Mesodermal cell (in vitro differentiated cells): ENCODE data around the gene POLR3A. TPM values are rescaled to one million over a fixed set of nuclear protein-coding genes. Genes with fewer than 3 reads are reported as not detected.
"Not testable (repeated sequence)": the region's sequence is repeated elsewhere in the genome, so short reads cannot be mapped to it uniquely, and the experiment has no call there.

Experiments used
- H3K27ac ChIP-seq: 2 replicates; pipeline ENCODE4 v1.7.0; 2013; ENCODE audit warnings: mild to moderate bottlenecking, low read depth, low read length, moderate library complexity; ENCODE audit not compliant: severe bottlenecking
- H3K36me3 ChIP-seq: 2 replicates; pipeline ENCODE4 v1.7.1; 2013; ENCODE audit warnings: mild to moderate bottlenecking, low read length, moderate library complexity; ENCODE audit not compliant: control insufficient read depth, insufficient read depth
- H3K4me1 ChIP-seq: one replicate; pipeline ENCODE4 v1.7.1; 2013; ENCODE audit warnings: mild to moderate bottlenecking, low read length; ENCODE audit not compliant: insufficient read depth, control insufficient read depth, poor library complexity, severe bottlenecking
- H3K4me3 ChIP-seq: 2 replicates; pipeline ENCODE4 v1.7.0; 2013; ENCODE audit warnings: low read length, control low read depth, mild to moderate bottlenecking; ENCODE audit not compliant: insufficient read depth, poor library complexity, severe bottlenecking; ENCODE audit errors: extremely low read depth
- H3K9me3 ChIP-seq: 2 replicates; pipeline ENCODE4 v1.7.1; 2013; ENCODE audit warnings: mild to moderate bottlenecking, low read length, moderate library complexity; ENCODE audit not compliant: control insufficient read depth
- WGBS, 2 experiments: methylation state at CpG; one replicate each; pipeline ENCODE4 v1.1.5; 2013; ENCODE audit warnings: missing lambda C conversion rate in 2 of 2; ENCODE audit not compliant: insufficient coverage in 2 of 2; 5-methylcytosine and 5-hydroxymethylcytosine counted together
- polyA plus RNA-seq, 2 experiments: library from polyadenylated mRNA; stranded (reverse); fragments of 50-300 nt; gene quantifications; one replicate each; pipeline ENCODE4 v1.2.3, GENCODE V29; 2013

Gene POLR3A
- polyA plus RNA-seq (2013, experiment 1 of 2), result 15.6 TPM
- 15.0 TPM for polyA plus RNA-seq (2013, experiment 2 of 2)

- Histone ChIP-seq H3K4me3 (peak within 1 kb of the TSS; percentile 82), H3K4me1 (peaks cover 2% of the 10 kb centered on the region), H3K9me3 (no peaks in the 10 kb centered on the region), H3K36me3 (peaks cover 34% of the 10 kb centered on the region), H3K27ac (peak within 1 kb of the TSS; percentile 72)
- whole genome bisulfite sequencing, 2 experiments, result 0% methylated on average over 25 to 32 of the region's 35 CpGs
Observed at GRCh38 chr10:78029269-78030226, at the start of gene POLR3A. Gene POLR3A, minus strand, starts transcription at chr10:78029515. Its CDS starts 108 bp downstream, at chr10:78029407.

GRCh38 chr10:78078539-78079330 is 49.4 kb upstream of the POLR3A start:
- no peaks in the 10 kb centered on the region for H3K36me3 ChIP-seq
- WGBS, 2 experiments, result 100% methylated on average over 1 of the region's 4 CpGs; no CpG with 5 or more reads in 1 of the 2 experiments

GRCh38 chr10:78075806-78076205 is 46.5 kb upstream of the POLR3A start:
- not testable (repeated sequence) for H3K4me1 ChIP-seq, H3K36me3 ChIP-seq, H3K4me3 ChIP-seq, H3K27ac ChIP-seq, H3K9me3 ChIP-seq
- 94% methylated on average over 6 of the region's 29 CpGs; no CpG with 5 or more reads in 1 of the 2 experiments for WGBS, 2 experiments

More at GRCh38 chr10:78078539-78079330, 49.4 kb upstream of the POLR3A start:
- H3K9me3 ChIP-seq, result peaks cover 6% of the 10 kb centered on the region
- H3K27ac ChIP-seq, result no peak overlapping the region
- H3K4me3 ChIP-seq, result no peak overlapping the region
- no peaks in the 10 kb centered on the region for H3K4me1 ChIP-seq

- H3K4me1 ChIP-seq, result no peaks in the 10 kb centered on the region
- peaks cover 6% of the 10 kb centered on the region for H3K9me3 ChIP-seq
- H3K4me3 ChIP-seq, result no peak overlapping the region
- no peak overlapping the region for H3K27ac ChIP-seq
- no peaks in the 10 kb centered on the region for H3K36me3 ChIP-seq
Observed at GRCh38 chr10:78072504-78072903, 43.2 kb upstream of the POLR3A start.

- H3K36me3 ChIP-seq, result no peaks in the 10 kb centered on the region
- no peak overlapping the region for H3K27ac ChIP-seq
- no peaks in the 10 kb centered on the region for H3K4me1 ChIP-seq
- no peak overlapping the region for H3K4me3 ChIP-seq
- WGBS, 2 experiments, result 93 to 97% methylated on average over 4 of the region's 4 CpGs
- H3K9me3 ChIP-seq, result peaks cover under 1% of the 10 kb centered on the region
Observed at GRCh38 chr10:78071857-78072179, 42.5 kb upstream of the POLR3A start.

GRCh38 chr10:78071140-78071856 is 42.0 kb upstream of the POLR3A start:
- no peaks in the 10 kb centered on the region for H3K36me3 ChIP-seq
- H3K4me3 ChIP-seq, result no peak overlapping the region
- 82 to 90% methylated on average over 4 of the region's 4 CpGs for WGBS, 2 experiments
- H3K4me1 ChIP-seq, result no peaks in the 10 kb centered on the region
- H3K9me3 ChIP-seq, result no peaks in the 10 kb centered on the region
- H3K27ac ChIP-seq, result no peak overlapping the region

- no peaks in the 10 kb centered on the region for H3K36me3 ChIP-seq
- WGBS, 2 experiments, result 89% methylated on average over 5 of the region's 5 CpGs; no CpG with 5 or more reads in 1 of the 2 experiments
Observed at GRCh38 chr10:78070726-78071125, 41.4 kb upstream of the POLR3A start.

GRCh38 chr10:78070064-78070463 is 40.7 kb upstream of the POLR3A start:
- 85 to 94% methylated on average over 12 of the region's 12 CpGs for WGBS, 2 experiments
- H3K36me3 ChIP-seq, H3K27ac ChIP-seq, H3K4me1 ChIP-seq, H3K9me3 ChIP-seq, H3K4me3 ChIP-seq: not testable (repeated sequence)

More at GRCh38 chr10:78070726-78071125, 41.4 kb upstream of the POLR3A start:
- Histone ChIP-seq H3K4me1 (no peaks in the 10 kb centered on the region), H3K27ac (no peak overlapping the region), H3K4me3 (no peak overlapping the region), H3K9me3 (no peaks in the 10 kb centered on the region)

GRCh38 chr10:78069151-78069550 is 39.8 kb upstream of the POLR3A start:
- H3K4me3 ChIP-seq, result no peak overlapping the region
- H3K4me1 ChIP-seq, result no peaks in the 10 kb centered on the region
- no peaks in the 10 kb centered on the region for H3K36me3 ChIP-seq
- WGBS, 2 experiments, result 91 to 92% methylated on average over 6 of the region's 6 CpGs
- no peaks in the 10 kb centered on the region for H3K9me3 ChIP-seq
- H3K27ac ChIP-seq, result no peak overlapping the region

GRCh38 chr10:78066728-78067430 is 37.6 kb upstream of the POLR3A start:
- Histone ChIP-seq H3K9me3 (no peaks in the 10 kb centered on the region), H3K36me3 (no peaks in the 10 kb centered on the region), H3K4me1 (no peaks in the 10 kb centered on the region), H3K4me3 (no peak overlapping the region), H3K27ac (no peak overlapping the region)
- 92 to 95% methylated on average over 5 to 8 of the region's 11 CpGs for WGBS, 2 experiments
